ENCODE data around the gene LRRC8A. TPM values are rescaled to one million over a fixed set of nuclear protein-coding genes. Genes with fewer than 3 reads are reported as not detected.
"Not testable (repeated sequence)": the region's sequence is repeated elsewhere in the genome, so short reads cannot be mapped to it uniquely, and the experiment has no call there.

LRRC8A gene
- total RNA-seq, 1 donor from 2014 or later = 44.4 TPM

DNA sequence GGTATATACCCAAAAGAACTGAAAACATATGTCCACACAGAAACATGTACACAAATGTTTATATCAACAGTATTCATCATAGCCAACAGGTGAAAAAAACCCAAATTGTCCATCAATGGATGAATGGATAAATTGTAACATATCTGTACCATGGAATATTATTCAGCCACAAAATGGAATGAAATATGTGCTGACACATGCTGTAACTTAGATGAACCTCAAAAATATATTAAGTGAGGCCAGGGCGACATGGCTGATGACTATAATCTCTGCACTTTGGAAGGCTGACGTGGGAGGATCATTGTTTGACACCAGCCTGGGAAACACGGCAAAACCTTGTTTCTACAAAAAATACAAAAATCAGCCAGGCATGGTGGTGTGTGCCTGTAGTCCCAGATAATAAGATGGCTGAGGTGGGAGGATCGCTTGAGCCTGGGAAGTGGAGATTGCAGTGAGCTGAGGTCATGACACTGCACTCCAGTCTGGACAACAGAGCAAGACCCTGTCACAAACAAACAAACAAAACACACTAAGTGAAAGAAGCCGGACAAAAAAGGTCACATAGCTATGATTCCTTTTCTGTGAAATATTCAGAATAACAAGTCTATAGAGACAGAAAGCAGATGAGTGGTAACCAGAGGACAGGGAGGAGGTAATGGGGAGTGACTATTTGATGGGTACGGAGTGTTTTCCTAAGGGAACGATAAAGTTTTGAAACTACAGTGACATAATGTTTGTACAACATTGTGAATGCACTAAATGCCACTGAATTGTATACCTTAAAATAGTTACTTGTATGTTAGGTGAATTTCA lies 11.6 kb upstream of the LRRC8A start:
- DNase-seq (ENCODE audit: low read depth) = no peak

DNA sequence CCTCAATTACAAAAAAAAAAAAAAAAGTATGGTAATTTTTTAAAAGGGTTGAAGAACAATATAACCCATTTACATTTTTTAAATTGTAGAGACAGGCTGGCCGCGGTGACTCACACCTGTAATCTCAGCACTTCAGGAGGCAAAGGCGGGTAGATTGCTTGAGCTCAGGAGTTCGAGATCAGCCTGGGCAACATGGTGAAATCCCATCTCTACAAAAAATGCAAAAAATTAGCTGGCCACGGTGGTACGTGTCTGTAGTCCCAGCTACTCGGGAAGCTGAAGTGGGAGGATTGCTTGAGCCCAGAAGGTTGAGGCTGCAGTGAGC lies 11.0 kb upstream of the LRRC8A start:
- not testable (repeated sequence) for DNase-seq (ENCODE audit: low read depth)

DNA sequence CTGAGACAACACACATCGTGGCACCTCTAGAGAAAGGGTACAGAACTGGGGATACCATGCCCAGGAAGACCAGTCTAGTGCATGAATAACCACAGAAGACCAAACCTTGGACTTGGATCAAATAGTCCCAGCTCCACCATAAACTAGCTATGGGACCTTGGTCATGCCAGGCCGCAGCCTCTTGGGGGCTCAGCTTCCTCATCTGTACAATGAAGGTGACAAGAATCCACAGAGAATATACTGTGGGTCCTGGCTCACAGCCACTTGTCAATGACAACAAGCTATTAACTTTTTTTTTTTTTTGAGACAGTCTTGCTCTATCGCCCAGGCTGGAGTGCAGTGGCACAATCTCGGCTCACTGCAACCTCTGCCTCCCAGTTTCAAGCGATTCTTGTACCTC lies 4.1 kb upstream of the LRRC8A start:
- no peak for DNase-seq (ENCODE audit: low read depth)

DNA sequence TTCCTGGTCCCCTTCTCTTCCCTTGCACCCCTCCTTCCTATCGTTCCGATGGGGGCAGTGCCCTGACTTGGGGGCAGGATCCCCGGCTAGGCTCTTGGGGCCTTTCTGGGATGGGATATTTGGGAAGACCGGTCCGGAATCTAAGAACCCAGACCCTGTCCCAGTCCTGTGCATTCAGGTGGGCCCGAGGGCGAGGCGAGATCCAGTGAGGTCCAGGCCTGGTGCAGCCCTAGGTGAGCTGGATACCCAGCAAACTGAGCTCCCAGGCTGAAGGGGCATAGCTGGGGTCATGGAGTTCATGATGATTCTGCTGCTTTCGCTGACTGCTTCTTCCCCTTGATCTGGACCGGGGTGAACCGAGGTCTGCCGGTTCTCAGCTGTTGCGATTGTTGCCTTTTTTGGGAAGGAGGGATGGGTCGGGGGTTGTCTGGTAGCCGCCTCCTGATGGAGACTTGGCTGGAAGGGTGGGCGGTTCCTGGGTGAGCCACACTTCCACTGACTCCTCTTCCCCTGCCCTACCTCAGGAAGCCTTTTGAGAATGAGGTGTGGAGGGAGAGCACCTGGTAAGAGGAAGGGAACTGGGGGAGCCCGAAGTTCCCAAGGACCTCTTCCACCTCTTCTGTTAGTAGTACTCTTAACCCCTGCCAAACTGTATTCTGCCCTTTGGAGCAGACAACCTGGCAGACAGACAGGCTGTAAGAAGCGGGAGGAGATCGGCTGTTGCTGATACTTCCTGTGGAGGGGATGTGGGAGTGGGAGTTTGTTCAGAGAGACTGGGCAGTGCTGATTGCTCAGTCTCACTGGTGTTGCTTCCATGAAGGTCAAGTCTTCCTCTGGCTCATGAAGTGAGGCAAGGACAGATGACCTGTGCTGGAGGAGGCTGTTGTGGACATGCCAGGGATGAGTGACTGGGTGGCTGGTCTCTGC lies 1.0 kb downstream of the LRRC8A start:
- DNase-seq (ENCODE audit: low read depth) = no peak

DNA sequence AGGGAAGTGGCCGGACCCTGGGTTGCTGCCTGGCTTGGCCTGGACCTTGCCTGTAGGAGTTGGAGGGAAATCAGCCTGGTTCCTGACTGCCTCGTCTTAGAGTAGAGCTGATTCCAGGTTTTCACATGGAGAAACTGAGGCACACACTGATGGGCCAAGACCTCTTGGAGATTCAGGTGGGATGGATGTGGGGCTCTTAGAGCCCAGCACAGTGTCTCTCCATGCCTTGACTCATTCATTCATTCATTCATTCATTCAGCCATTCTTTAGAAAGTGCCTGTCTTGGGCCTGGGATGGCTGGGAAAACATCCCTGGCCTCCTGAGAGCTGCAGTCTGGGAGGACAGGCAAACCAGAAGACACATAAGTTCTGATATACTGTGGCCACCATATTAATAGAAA lies 2.2 kb downstream of the LRRC8A start:
- no peak for DNase-seq (ENCODE audit: low read depth)

DNA sequence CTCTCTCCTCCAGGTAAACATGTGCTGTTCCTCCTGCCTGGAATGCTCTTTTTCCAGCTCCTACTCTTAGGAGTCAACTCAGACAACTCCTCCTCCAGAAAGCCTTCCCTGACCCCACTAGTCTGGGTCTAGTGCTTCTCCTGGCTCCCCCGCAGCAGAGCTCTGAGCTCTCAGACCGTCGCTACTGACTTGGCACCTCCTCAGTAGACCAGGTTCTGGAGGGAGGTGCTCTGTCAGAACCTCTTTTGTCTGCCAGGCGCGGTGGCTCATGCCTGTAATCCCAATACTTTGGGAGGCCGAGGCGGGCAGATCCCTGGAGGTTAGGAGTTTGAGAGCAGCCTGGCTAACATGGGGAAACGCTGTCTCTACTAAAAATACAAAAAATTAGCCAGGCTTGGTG lies 3.4 kb downstream of the LRRC8A start:
- DNase-seq (ENCODE audit: low read depth) = no peak

DNA sequence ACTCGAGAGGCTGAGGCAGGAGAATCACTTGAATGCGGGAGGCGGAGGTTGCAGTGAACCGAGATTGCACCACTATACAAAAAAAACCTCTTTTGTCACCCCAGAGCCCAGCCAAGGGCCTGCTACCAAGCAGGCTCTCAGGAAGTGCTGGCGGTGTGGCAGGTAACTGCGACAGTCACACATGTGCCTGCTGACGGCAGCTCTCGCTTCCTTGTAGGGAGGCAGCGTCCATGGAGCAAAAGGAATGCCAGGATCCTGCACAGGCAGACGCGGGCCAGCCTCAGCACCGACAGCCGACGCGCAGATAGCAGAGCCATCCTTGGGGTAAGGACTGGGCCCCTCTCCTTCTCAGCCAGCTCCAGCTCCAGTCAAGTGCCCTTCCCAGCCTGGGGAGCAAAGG lies 3.9 kb downstream of the LRRC8A start:
- no peak for DNase-seq (ENCODE audit: low read depth)

DNA sequence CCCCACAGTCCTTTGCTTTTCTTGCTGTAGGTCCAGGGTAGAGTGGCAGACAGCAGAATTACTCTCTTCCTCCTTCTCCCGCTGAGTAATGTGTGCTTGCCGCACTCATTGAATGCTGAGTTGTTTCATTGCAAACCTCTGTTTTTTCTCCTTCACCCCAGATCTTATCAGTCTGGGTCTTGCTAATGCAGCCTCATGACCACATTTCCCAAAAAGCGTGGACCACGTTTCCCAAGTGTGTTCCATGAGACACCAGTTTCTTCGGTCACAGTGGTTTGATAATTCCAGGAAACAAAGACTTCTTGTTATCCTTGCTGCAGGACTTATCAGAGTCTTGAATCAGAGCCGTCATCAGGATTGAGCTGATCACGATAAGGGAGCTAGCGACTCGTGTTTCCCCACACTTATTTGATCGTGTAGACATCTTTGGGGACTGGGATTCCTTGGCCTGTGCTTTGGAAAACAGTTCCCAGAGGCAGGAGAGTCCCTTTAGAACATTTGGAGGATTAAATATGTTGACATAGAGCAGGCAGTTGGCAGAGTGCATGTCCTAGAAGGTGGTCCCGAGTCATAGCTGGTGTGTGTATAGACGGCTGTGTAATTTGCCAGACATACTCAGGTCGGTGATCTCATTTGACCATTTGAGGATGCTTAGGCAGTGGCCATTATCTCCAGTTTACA lies 4.4 kb downstream of the LRRC8A start:
- no peak for DNase-seq (ENCODE audit: low read depth)

DNA sequence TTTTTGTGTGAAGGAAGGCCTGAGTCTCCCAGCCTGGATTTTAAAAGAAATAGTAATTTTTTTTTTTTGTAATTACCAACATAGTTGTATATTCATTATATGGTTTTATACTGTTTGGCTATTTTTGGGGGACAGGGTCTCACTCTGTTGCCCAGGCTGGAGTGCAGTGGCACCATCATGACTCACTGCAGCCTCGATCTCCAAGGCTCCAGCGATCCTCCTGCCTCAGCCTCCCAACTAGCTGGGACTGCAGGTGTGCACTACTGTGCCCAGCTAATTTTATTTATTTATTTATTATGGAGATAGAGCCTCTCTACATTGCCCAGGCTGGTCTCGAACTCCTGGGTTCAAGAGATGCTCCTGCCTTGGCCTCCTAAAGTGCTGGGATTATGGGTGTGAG lies 5.1 kb downstream of the LRRC8A start:
- no peak for DNase-seq (ENCODE audit: low read depth)

DNA sequence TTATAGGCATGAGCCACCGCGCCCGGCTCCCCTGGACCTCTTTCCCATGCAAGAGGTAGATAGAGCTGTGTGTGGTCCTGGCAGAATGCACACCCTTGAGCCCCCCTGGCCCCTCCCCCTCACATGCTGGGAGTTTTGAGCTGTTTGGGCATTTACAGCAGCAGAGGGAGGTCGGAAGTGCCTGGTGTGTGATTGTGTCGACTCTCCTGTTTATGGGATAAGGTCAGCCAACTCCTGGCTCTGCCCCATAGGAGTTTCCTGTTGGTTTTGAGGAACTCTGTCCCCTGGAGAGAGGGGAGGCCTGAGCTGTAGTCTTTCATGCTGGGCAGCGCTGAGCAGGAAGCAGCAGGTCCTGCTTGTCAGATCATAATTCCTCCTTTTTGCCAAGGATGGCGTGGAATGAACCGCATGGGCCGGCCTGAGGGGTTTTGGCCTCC lies 6.0 kb downstream of the LRRC8A start:
- no peak for DNase-seq (ENCODE audit: low read depth)

DNA sequence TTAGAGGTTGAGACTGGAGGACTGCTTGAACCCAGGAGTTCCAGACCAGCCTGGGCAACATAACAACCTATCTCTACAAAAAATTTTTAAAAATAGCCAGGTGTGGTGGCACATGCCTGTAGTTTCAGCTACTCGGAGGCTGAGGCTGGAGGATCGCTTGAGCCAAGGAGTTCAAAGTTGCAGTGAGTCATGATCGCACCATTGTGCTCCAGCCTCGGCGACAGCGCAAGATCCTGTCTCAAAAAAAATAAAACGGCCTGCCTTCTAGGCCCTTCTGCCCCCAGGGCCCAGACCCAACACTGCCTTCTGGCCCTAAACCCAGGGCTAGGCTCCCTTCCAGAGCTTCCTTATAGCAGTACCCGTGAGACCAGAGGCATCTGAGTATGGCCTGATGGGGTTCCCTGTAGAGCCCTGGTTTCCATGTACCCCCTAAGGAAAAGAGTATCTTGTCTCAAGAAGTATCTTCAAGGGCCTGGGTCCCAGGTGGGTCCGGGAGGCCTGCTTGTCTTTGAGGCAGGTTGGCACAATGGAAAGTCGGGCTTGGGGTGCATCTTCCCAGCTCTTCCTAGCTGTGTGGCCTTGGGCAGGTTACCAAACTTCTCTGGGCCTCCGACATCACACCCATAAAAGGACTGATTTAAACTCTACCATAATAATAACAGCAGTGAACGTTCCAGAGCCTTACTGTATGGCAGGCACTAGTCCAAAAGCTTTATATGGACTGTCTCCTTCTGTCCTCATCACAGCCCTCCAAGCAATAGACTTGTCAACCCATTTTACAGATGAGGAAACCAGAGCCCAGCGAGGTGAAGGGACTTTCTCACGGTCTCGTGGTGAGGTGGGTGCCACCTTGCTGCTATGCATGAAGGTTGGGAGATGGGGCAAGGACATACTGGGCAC lies 9.6 kb downstream of the LRRC8A start:
- DNase-seq (ENCODE audit: low read depth) = no peak

DNA sequence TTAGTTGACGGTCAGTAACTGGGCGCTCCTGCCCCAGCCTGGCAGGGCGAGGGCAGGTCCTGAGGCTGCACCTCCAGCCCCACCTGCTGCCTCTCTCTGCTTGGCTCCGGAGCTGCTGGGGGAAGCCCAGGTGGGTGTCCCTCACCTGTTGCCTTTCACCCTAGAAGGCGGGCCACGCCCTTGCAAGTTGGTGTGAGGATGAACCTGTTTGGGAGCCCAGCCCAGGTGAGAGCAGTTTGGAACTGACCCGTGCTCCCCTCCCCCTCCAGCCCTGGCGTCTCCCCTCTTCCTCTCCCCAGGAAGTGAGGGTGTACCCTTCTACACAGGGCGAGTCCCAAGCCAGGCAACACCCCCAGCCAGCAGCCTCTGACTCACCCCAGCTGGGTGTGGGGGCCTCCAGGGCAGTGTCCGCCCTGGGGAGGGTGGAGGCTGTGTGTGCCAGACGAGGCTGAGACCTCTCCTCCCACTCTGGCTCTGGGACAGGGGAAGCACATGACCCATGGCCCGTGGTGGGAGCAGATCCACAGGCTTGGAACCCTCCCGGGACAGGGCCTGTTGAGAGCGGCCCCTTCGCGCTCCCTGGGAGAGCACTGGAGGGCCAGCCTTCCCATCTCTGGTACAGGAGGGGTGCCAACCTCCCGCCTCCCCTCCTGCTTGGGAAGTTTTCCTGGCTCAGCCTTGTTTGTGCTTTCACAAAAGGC lies 10.4 kb downstream of the LRRC8A start:
- peak; percentile 70 for DNase-seq (ENCODE audit: low read depth)

DNA sequence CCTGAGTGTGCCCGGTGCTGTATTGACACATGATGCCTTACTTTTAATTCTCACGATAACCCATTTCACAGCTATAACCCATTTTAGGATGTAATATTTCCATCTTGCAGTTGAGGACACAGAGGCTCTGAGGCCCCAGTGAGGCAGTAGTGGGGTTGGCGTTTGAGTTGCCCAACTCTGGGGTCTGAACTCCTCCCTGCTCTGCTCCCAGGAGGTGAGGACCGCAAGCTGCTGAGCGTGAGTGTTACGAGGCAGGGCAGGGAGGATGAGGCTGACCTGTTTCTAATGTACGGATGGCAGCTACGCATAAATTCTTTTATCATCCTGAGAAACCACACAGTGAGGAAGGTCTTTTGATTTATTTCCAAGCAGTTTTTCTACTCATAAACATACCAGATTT lies 11.4 kb downstream of the LRRC8A start:
- DNase-seq (ENCODE audit: low read depth) = no peak

DNA sequence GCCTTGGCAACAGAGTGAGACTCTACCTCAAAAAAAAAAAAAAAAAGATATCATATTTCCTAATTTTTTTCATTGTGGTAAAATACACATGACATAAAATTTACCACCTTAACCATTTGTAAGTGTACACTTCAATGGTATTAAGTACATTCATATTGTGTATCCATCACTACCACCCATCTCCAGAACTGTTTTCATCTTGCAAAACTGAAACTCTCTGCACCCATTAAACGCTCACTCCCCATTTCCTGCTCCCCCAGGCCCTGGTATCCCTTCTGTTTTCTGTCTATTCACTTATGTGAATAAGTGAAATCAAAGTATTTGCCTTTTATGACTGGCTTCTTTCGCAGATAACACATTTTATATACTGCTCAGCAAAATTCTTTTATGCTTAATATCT lies 12.8 kb downstream of the LRRC8A start:
- DNase-seq (ENCODE audit: low read depth) = no peak

DNA sequence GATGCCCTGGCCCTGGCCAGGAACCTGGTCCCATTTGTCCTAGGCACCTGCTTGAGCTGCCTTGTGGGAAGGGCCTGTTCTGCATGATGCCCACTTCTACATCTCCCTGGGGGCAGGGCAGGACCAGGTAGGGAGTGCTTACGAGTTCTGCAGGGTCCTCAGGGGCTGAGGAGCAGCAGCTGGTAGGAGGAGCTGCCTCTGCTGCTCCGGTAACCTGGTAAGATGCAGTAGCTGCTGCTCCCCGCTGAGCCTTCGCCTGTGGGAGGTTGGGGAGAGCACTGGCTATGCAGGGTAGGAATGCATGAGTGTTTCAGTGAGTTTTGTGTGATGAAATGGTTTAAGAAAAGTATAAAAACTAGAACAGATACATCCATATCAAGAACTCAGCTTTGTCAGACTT lies 13.6 kb downstream of the LRRC8A start:
- DNase-seq (ENCODE audit: low read depth) = no peak

DNA sequence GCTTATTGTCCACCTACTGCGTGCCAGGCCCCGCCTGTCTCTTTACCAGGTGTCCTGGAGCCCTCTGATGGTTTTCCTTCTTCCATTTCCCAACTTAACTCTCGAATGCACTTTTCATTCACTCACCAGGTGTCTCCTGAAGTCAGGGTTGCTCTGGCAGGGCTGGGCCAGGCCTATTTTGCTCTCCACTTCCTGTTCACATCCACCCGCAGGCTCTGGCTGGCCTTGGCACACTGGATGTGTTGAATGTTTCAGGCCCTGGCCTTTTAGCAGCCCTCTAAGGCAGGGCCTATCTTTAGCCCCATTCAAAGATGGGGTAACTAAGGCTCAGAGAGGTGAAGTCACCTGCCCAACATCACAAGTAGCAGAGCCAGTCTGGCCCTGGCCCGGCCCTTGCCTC lies 16.4 kb downstream of the LRRC8A start:
- no peak for DNase-seq (ENCODE audit: low read depth)

DNA sequence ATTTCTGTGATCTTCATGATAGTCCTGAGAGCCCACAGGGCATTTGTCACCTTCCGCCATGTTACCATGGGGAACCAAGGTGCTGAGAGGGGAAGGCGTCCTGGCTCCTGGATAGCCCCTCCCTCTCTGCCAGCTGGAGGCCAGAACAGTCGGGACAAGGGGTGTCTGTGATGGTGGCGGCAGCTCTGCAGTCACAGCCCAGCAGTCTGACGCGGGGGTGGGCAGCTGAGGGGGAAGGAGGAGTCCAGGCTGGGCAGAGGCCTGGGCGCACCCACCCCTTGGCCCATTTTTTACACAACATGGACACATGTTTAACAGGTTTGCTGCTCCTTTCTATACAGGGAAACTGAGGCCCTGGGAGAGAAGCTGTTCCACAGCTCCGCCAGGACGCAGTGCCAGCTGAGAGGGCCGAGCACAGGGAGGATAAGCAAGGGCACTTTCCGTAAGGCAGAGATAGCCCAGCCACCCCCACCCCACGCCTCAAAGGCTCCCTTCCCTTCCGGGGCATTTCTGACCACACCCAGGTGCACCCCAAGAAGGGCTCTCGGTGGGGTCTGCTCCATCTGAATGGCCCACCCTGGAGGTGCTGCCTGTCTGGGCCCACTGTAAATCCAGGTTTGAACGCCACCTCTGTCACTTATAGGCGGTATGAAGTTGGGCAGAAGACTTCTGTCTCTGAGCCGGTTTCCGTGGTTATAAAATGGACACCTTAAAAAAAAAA lies 17.1 kb downstream of the LRRC8A start:
- no peak for DNase-seq (ENCODE audit: low read depth)

DNA sequence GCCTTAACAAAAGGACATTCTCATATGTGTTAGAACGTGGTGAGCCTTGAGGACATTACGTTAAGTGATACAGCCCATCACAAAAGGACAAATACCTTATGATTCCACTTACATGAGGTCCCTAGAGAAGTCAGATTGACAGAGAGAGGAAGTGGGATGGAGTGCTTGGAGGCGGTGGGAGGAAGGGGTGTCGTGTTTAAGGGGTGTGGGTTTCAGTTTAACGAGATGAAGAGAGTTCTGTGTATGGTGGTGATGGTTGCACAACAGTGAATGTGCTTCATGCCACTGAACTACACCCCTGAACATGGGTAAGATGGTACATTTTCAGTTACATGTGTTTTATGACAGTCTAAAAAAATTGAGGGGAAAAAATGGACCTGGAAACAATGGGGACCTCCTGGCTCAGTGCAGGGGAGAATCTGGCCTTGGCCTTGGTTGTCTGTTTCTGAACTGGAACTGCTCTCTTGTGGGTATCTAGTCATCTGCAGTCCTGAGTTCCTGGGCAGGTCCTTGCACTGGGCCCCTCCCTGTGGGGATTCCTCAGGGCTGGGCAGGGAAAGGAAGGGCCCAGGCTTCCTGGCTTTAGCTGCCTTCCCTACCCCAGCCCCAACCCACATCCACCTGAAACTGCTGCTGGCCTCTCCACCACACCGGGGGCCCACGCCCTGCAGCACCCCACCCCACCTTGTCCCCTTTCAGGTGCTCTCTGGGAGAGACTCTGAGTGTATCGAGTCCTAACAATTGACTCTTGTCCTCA lies 17.8 kb downstream of the LRRC8A start:
- DNase-seq (ENCODE audit: low read depth) = no peak

DNA sequence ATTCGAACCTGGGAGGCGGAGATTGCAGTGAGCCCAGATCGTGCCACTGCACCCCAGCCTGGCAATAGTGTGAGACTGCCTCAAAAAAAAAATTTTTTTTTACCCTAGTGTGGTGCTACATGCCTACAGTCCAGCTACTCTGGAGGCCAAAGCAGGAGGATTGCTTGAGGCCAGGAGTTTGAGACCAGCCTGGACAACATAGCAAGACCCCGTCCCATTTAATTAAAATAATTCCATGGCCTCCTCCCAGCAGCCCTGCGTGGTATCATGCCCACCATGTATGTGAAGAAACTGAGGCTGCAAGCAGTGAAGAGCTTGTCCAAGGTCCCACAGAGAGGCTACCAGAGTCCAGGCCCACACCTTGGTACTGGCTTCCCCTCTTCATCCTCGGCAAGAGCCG lies 19.4 kb downstream of the LRRC8A start:
- no peak for DNase-seq (ENCODE audit: low read depth)
